HUES48 (cell line): Measurements from ENCODE around the gene DPYD.

ENCODE experiments used
- H3K27ac ChIP-seq: one replicate; pipeline ENCODE4 v1.7.0; 2013; ENCODE audit warnings: low read depth, low read length, inconsistent platforms
- H3K27me3 ChIP-seq: 2 replicates; pipeline ENCODE4 v1.6.1; 2013; ENCODE audit warnings: mild to moderate bottlenecking, low read length; ENCODE audit not compliant: control insufficient read depth, insufficient read depth
- H3K36me3 ChIP-seq: 2 replicates; pipeline ENCODE4 v1.6.1; 2013; ENCODE audit warnings: low read length; ENCODE audit not compliant: control insufficient read depth, insufficient read depth
- H3K4me1 ChIP-seq: 2 replicates; pipeline ENCODE4 v1.6.1; 2013; ENCODE audit warnings: mild to moderate bottlenecking, low read length; ENCODE audit not compliant: control insufficient read depth, insufficient read depth
- H3K4me3 ChIP-seq: 2 replicates; pipeline ENCODE4 v1.5.1; 2013; ENCODE audit warnings: mild to moderate bottlenecking, low read depth, low read length
- H3K9ac ChIP-seq: 2 replicates; pipeline ENCODE4 v1.6.1; 2013; ENCODE audit warnings: mild to moderate bottlenecking, low read depth, low read length, moderate library complexity
- H3K9me3 ChIP-seq: 2 replicates; pipeline ENCODE4 v1.6.1; 2013; ENCODE audit warnings: low read length; ENCODE audit not compliant: control insufficient read depth, insufficient read depth

The DPYD gene

DNA sequence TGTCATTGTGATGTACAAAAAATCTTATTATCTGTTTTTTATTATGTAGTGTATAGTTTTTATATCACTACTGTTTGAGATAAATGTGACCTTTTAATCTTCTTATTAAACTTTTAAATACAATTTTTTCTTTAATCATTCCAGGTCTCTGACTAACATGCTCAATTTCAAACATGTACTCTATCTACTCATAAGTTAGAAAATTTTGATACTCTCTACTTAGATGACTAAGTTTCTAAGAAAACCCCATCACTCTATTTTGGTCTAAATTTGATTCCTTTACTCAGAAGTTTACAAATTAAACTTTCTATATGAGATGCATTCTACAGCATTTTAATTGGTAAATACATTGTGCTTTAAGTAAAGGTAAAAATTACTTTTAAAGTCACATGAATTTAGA, 655.2 kb downstream of the DPYD start:
- no peaks in the 10 kb centered on the region for H3K36me3 ChIP-seq
- no peak overlapping the region for H3K27ac ChIP-seq
- no peaks in the 10 kb centered on the region for H3K9me3 ChIP-seq
- no peak overlapping the region for H3K9ac ChIP-seq
- no peaks in the 10 kb centered on the region for H3K27me3 ChIP-seq
- no peak overlapping the region for H3K4me3 ChIP-seq
- H3K4me1 ChIP-seq, result no peaks in the 10 kb centered on the region

GRCh38 chr1:97262842-97263241, 658.0 kb downstream of the DPYD start:
- no peaks in the 10 kb centered on the region for H3K4me1 ChIP-seq
- no peaks in the 10 kb centered on the region for H3K27me3 ChIP-seq
- H3K9ac ChIP-seq, result no peak overlapping the region
- no peak overlapping the region for H3K4me3 ChIP-seq
- no peaks in the 10 kb centered on the region for H3K9me3 ChIP-seq
- no peak overlapping the region for H3K27ac ChIP-seq
- no peaks in the 10 kb centered on the region for H3K36me3 ChIP-seq

DNA sequence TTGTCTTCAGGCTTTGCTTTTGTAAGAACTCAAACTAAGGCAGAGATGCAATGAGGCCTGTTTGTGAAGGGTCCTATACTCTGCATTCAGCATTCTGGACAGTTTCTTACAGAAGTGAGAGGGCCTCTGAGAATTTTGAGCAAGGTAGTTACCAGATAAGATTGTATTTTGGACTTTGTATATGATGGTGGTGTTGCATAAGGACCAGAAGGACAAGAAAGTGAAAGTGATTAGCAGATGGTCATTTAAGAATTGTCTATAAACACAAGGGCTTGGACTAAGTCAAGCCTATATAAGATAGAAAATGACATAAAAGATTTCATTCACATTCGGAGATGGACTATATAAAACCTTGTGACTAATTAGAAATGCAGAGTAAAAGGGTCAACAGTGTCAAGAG, 662.2 kb downstream of the DPYD start:
- no peak overlapping the region for H3K9ac ChIP-seq
- H3K27ac ChIP-seq, result no peak overlapping the region
- no peaks in the 10 kb centered on the region for H3K4me1 ChIP-seq
- H3K27me3 ChIP-seq, result no peaks in the 10 kb centered on the region
- no peak overlapping the region for H3K4me3 ChIP-seq
- no peaks in the 10 kb centered on the region for H3K36me3 ChIP-seq
- H3K9me3 ChIP-seq, result no peaks in the 10 kb centered on the region

GRCh38 chr1:97254731-97255463, 665.9 kb downstream of the DPYD start:
- Histone ChIP-seq H3K9ac (no peak overlapping the region), H3K4me1 (no peaks in the 10 kb centered on the region), H3K36me3 (no peaks in the 10 kb centered on the region), H3K9me3 (no peaks in the 10 kb centered on the region), H3K4me3 (no peak overlapping the region), H3K27me3 (no peaks in the 10 kb centered on the region), H3K27ac (no peak overlapping the region)

GRCh38 chr1:97252925-97253324, 667.9 kb downstream of the DPYD start:
- Histone ChIP-seq H3K4me3 (no peak overlapping the region), H3K4me1 (no peaks in the 10 kb centered on the region), H3K9ac (no peak overlapping the region), H3K27me3 (no peaks in the 10 kb centered on the region), H3K36me3 (no peaks in the 10 kb centered on the region), H3K27ac (no peak overlapping the region), H3K9me3 (no peaks in the 10 kb centered on the region)

GRCh38 chr1:97252076-97252475, 668.8 kb downstream of the DPYD start:
- Histone ChIP-seq H3K4me1 (no peaks in the 10 kb centered on the region), H3K27ac (no peak overlapping the region), H3K36me3 (no peaks in the 10 kb centered on the region), H3K9me3 (no peaks in the 10 kb centered on the region), H3K4me3 (no peak overlapping the region), H3K27me3 (no peaks in the 10 kb centered on the region), H3K9ac (no peak overlapping the region)

DNA sequence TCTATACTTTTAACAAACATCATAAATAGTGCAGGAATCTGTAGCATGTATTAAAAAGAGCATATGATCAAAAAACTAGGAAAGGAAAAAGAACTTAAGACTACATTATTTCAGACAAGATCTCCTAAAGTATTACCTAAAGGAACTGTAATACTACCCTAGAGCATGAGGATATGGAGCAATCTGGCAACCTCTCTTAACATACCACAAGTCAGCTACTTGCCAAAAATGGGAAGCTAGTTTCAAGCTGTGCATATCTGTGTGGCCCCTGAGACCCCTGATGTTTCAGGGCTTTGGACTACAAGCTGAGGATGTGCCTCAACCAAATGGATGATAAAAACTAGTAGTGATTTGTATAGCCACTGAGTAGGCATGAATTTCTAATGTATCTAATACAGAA, 673.6 kb downstream of the DPYD start:
- no peaks in the 10 kb centered on the region for H3K9me3 ChIP-seq
- H3K27me3 ChIP-seq, result no peaks in the 10 kb centered on the region
- H3K9ac ChIP-seq, result no peak overlapping the region
- H3K27ac ChIP-seq, result no peak overlapping the region
- no peaks in the 10 kb centered on the region for H3K36me3 ChIP-seq
- H3K4me3 ChIP-seq, result no peak overlapping the region
- H3K4me1 ChIP-seq, result no peaks in the 10 kb centered on the region

DNA sequence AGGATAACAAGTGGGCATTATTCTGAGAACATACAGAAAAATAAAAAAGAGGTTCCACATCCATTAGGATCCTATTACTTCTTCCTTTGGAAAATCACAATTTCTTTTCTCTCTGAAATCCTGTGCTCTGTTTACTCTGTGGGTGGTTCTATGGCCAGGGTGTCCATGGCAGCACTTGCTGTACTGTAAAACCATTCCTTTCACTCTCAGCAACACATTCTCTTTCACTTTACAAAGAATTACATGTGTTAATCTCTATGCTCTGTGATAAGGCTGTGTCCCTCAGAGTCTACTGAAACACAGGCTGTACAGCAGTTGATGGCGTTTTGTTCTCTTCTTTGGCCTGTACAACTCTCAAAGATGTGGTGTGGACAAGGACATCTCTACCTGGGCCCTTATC, 675.2 kb downstream of the DPYD start:
- no peaks in the 10 kb centered on the region for H3K36me3 ChIP-seq
- H3K9ac ChIP-seq, result no peak overlapping the region
- no peak overlapping the region for H3K27ac ChIP-seq
- no peaks in the 10 kb centered on the region for H3K9me3 ChIP-seq
- H3K4me3 ChIP-seq, result no peak overlapping the region
- H3K4me1 ChIP-seq, result no peaks in the 10 kb centered on the region
- no peaks in the 10 kb centered on the region for H3K27me3 ChIP-seq

DNA sequence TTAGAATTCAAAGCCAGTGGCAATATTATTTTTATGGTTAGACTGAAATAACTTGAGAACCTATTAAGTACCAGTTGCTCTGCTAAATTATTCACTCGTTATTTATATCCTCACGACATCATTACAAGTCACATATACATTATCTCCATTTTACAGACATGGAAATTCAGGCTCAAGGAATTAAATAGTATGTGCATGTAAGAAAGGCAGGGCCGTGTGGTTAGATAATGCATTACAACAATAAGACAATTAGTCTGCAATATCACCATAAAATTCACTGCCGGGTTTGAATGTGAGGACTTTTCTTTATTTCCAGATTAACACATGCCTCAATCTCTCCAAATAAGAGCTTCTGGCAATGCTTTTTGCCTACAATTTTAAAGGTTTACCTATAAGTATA, 675.8 kb downstream of the DPYD start:
- no peak overlapping the region for H3K4me3 ChIP-seq
- no peaks in the 10 kb centered on the region for H3K27me3 ChIP-seq
- H3K4me1 ChIP-seq, result no peaks in the 10 kb centered on the region
- H3K27ac ChIP-seq, result no peak overlapping the region
- H3K9ac ChIP-seq, result no peak overlapping the region
- H3K9me3 ChIP-seq, result no peaks in the 10 kb centered on the region
- H3K36me3 ChIP-seq, result no peaks in the 10 kb centered on the region

- no peak overlapping the region for H3K4me3 ChIP-seq
- no peaks in the 10 kb centered on the region for H3K27me3 ChIP-seq
- H3K4me1 ChIP-seq, result no peaks in the 10 kb centered on the region
- no peaks in the 10 kb centered on the region for H3K36me3 ChIP-seq
- H3K9ac ChIP-seq, result no peak overlapping the region
- no peak overlapping the region for H3K27ac ChIP-seq
- H3K9me3 ChIP-seq, result no peaks in the 10 kb centered on the region
Observed at GRCh38 chr1:97243973-97244560, 676.8 kb downstream of the DPYD start.

GRCh38 chr1:97238816-97239215, 682.0 kb downstream of the DPYD start:
- H3K9ac ChIP-seq, result no peak overlapping the region
- H3K4me3 ChIP-seq, result no peak overlapping the region
- no peaks in the 10 kb centered on the region for H3K36me3 ChIP-seq
- no peaks in the 10 kb centered on the region for H3K9me3 ChIP-seq
- no peak overlapping the region for H3K27ac ChIP-seq
- no peaks in the 10 kb centered on the region for H3K4me1 ChIP-seq
- H3K27me3 ChIP-seq, result no peaks in the 10 kb centered on the region
